ENCODE measurements around the gene FRAS1.
"Not testable (repeated sequence)": the region's sequence is repeated elsewhere in the genome, so short reads cannot be mapped to it uniquely, and the experiment has no call there.

The FRAS1 gene

GRCh38 chr4:78166622-78167021, 109.5 kb downstream of the FRAS1 start:
- DNase-seq (ENCODE audit: low read depth), result no peak
- no peak for TF ChIP-seq CTCF (conservative IDR thresholded peaks at IDR 0.05; ENCODE audit: low read depth, low read length)
- no peak overlapping the region for H3K4me3 ChIP-seq (ENCODE audit: low read length)

- DNase-seq (ENCODE audit: low read depth), result no peak
- no peak for TF ChIP-seq CTCF (conservative IDR thresholded peaks at IDR 0.05; ENCODE audit: low read depth, low read length)
- no peak overlapping the region for H3K4me3 ChIP-seq (ENCODE audit: low read length)
Measured at GRCh38 chr4:78167510-78167909, 110.4 kb downstream of the FRAS1 start.

GRCh38 chr4:78168029-78168428, 110.9 kb downstream of the FRAS1 start:
- no peak for TF ChIP-seq CTCF (conservative IDR thresholded peaks at IDR 0.05; ENCODE audit: low read depth, low read length)
- no peak overlapping the region for H3K4me3 ChIP-seq (ENCODE audit: low read length)
- no peak for DNase-seq (ENCODE audit: low read depth)

GRCh38 chr4:78169728-78170127, 112.6 kb downstream of the FRAS1 start:
- no peak overlapping the region for H3K4me3 ChIP-seq (ENCODE audit: low read length)
- no peak for TF ChIP-seq CTCF (conservative IDR thresholded peaks at IDR 0.05; ENCODE audit: low read depth, low read length)
- DNase-seq (ENCODE audit: low read depth), result no peak

GRCh38 chr4:78171482-78171881, 114.4 kb downstream of the FRAS1 start:
- TF ChIP-seq CTCF (conservative IDR thresholded peaks at IDR 0.05; ENCODE audit: low read depth, low read length), result no peak
- no peak overlapping the region for H3K4me3 ChIP-seq (ENCODE audit: low read length)
- DNase-seq (ENCODE audit: low read depth), result no peak

- DNase-seq (ENCODE audit: low read depth), result no peak
- no peak overlapping the region for H3K4me3 ChIP-seq (ENCODE audit: low read length)
- no peak for TF ChIP-seq CTCF (conservative IDR thresholded peaks at IDR 0.05; ENCODE audit: low read depth, low read length)
Measured at GRCh38 chr4:78174891-78175290, 117.8 kb downstream of the FRAS1 start.

- H3K4me3 ChIP-seq (ENCODE audit: low read length), result no peak overlapping the region
- no peak for DNase-seq (ENCODE audit: low read depth)
- no peak for TF ChIP-seq CTCF (conservative IDR thresholded peaks at IDR 0.05; ENCODE audit: low read depth, low read length)
Measured at GRCh38 chr4:78179196-78179595, 122.1 kb downstream of the FRAS1 start.

- DNase-seq (ENCODE audit: low read depth); H3K4me3 ChIP-seq (ENCODE audit: low read length): not testable (repeated sequence)
Measured at GRCh38 chr4:78181681-78182234, 124.6 kb downstream of the FRAS1 start.
